DMS53 (cell line): Measurements from ENCODE around the gene SH2D5.
A peak's percentile ranks its signal among the peaks of the same experiment; 100 is the strongest.

Experiments used
- DNase-seq: peaks from one replicate; lab custom pipeline; 2025; lab: John Stamatoyannopoulos, UW

Gene SH2D5

DNA sequence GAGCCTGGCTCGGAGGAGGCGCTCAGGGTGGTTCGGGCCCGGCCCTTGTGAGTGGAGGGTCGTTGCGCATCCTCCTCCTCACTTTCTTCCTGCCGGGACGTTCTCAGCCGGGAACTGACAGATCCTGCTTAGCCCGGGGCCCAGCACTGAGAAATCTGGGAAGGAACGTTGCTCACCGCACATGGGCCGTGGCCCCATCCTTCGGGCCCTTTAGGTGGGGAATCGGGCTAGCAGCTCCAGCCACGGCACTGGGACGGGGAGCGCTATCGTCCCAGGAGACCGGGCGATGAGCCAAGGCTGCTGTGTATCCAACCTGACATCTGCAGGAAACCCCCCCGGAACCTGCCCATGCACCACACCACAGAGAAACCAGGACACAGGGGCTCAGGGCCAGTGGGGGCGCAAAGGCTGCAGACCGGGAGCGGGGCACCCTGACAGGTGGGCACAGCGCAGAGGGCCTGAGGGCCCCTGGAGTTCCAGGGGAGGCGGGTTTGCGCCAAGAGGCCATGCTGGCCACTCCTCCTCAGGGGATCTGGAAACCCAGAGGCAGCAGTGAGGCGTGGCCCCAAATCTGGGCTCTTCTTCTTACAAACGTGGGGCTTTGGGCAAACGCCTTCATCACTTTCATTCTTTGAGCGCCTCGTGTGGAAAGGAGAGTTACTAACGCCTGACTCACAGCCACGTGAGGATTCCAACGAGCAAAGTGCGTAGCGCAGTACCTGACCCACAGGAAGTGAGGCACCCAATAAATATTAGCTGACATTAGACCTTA, at the start of gene SH2D5:
SH2D5 (minus strand) TSS at position 116 of the 772 bp plus-strand sequence. CDS start 4,659 bp downstream, outside the sequence.
- peak; percentile 95 for DNase-seq

DNA sequence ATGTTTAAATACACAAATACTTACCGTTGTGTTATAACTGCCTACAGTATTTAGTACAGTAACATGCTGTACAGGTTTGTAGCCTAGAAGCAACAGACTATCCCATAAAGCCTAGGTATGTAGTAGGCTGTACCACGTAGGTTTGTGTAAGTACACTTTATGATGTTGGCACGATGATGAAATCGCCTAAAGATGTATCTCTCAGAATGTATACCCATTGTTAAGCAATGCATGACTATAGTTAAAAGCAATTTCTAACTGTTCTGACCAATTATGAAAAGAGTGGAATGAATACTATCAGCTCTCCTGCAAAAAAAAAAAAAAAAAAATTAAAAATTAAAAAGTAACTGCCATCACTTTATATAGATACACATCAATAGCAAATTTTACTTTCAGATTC, 43.2 kb upstream of the SH2D5 start:
- DNase-seq = no peak

DNA sequence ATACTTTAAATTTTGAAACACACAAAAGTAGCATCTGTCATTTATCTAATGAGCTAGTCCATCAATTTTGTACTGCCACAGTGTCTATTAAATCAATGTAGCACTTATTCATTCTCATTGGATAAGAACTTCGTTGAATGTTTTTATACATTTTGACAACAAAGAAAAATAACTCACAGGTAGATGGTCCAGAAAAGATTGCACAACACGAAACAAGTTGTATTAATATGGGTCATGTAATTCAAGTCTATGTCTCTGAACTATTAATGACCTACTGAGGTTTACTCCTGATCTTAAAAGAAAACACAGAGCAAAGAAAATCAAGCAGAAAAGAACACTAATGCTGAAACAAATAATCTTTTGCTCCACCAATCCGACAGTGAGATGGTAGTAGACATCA, 39.3 kb upstream of the SH2D5 start:
- no peak for DNase-seq

DNA sequence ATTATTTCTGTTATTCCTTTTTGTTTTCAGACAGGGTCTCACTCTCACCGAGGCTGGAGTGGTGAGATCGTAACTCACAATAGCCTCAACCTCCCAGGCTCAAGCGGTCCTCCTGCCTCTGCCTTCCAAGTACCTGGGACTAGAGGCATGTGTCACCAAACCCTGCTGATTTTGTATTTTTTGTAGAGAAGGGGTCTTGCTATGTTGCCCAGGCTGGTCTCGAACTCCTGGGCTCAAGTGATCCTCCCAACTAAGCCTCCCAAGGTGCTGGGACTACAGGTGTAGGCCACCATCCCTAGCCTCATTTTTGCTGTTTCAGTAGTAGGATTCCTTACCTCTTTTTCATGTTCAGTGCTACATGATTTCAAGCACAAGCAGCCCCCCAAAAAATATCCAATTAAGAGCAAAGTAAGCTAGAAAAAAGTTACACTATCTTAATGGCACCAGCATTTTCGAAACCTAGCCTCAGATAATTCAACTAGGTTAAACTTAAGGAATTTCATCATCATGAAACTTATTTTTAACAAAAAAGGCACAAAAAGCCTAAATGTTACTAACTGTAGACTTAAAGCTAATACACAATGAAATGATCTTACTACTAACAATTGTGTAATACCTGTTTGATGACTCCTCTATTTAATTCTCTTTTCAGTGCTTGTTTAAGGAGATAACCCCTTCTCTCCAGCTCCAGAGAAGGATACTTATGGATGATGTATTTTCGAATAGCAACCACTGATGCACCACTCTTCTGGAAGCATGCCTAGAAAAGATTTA, 38.0 kb upstream of the SH2D5 start:
- DNase-seq = no peak

DNA sequence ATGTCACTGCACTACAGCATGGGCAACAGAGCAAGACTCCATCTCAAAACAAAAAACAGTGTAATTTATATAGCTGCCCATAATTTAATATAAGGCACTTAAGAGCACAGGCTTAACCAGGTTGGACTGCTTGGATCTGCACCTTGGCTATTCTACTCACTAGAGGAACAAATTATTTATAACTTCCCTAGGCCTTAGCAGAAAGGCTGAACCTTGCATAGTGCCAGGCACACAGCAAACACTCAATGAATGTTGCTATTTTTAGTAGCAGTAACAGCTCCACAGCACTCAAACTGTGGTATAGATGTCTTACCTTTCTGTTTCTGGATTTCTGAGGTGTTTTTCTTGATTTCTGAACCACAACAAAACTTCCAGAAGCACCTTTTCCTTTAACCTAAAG, 34.8 kb upstream of the SH2D5 start:
- DNase-seq = no peak

DNA sequence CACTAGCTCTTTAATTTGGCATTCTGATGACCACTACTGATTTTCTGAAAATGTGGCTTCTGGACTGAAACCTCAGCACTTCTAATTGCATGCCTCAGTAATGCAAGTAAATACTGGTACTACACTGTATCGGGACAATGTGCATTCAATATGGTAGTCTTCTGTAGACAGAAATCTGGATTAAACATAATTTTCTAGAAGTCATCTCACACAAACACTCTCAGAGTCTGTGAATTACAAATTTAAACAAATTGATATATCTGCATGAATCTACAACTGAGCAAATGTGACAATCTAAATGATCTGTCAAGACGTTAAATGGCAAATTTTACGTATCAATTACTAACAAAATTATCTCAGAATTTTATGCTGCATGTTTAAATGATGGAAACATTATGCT, 30.9 kb upstream of the SH2D5 start:
- DNase-seq = no peak

DNA sequence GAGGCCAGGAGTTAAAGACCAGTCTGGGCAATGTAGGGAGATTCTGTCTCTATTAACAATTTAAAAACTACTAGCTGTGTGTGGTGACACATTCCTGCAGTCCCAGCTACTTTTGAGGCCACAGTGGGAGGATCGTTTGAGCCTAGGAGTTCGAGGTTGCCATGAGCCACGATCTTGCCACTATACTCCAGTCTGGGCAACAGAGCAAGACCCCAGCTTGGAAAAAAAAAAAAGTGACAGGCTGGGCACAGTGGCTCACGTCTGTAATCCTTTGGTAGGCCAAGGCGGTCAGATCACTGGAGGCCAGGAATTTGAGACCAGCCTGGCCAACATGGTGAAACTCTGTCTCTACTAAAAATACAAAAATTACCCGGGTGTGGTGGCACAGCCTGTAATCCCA, 27.8 kb upstream of the SH2D5 start:
- no peak for DNase-seq

DNA sequence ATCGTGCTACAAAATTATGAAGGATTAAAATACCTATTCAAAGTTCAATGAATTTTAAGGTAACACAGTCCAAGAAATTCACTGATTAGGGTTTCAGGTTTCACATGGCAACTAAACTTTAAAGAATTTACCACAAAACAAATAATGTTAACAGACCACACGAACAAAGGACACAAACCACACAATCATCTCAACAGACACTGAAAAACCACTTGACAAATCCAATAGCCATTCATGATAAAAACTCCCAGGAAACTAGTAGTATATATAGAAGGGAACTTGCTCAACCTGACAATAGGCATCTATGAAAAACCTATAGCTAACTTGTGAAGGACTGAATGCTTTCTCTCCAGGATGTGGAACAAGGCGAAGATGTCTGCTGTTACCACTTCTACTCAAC, 21.1 kb upstream of the SH2D5 start:
- DNase-seq = no peak

DNA sequence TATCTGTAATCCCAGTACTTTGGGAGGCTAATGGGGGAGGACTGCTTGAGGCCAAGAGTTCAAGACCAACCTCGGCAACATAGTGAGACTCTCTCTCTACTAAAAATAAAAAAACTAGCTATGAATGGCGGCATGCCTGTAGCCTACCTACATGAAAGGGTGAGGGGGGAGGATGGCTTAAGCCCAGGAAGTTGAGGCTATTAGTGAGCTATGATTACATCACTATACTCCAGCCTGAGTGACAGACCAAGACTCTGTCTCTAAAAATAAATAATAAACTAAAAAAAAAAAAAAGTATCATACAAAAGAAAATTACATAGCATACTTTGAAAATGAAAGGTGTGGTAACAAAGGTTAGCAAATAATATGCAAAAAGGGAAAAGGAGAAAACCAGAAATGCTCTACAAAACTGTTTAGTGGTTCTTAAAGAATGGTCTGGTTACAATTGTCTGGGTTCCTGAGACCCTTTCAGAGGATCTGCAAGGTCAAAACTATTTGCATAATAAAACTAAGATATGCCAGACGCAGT, 19.0 kb upstream of the SH2D5 start:
- no peak for DNase-seq

DNA sequence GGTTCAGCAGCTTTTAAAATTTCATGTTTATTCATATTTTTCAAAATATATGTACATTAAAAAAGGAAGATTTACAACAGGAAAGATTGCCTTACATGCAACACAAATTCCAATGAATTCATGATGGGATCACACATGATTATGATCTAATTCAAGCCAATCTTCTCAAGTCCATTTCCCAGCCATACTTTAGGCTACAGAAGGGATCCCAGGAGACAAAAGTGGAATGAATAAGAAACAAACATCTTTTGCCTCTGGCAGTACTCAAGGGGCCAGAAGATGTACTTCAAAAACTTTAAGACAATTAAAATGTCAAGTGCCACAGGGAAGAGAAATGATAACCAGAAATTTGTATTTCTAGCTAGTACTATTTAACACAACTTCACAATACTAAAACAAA, 10.2 kb upstream of the SH2D5 start:
- no peak for DNase-seq

DNA sequence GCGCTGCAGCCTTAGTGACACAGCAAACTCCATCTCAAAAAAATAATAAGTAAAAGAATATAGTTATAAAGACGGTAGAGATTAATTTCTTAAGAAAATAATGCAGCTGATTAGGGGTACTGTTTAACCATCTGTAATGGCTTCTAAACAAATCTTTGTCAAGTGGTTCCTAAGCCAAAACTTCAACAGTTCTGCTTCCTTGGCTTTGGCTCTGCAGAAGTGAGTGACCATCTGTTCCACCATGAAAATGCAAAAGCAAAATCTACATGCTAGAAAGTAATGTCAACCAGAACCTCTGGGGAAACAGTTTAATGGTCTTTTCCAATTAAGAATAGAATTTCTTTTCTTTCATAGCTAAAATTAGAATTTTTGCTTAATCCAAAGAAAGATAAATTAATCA, 8.3 kb upstream of the SH2D5 start:
- no peak for DNase-seq

DNA sequence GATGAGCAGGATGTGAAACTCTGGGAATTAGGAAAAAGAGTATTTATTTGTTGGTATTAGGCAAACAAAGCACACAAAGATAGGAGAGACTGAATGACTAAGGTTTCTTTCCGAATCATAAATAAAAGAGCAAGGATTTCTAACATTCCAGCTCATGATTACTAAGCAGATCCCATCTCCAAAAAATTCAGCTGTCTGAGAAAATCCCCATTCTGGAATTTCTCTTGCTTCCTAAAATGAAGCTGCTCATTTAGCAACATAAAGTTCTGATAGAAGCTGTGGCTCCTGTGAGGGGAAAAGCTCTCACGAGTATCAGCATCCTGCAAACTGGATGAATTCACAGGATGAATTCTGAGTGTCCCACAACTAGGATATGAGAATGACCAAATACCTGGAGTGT, 6.7 kb upstream of the SH2D5 start:
- DNase-seq = no peak

DNA sequence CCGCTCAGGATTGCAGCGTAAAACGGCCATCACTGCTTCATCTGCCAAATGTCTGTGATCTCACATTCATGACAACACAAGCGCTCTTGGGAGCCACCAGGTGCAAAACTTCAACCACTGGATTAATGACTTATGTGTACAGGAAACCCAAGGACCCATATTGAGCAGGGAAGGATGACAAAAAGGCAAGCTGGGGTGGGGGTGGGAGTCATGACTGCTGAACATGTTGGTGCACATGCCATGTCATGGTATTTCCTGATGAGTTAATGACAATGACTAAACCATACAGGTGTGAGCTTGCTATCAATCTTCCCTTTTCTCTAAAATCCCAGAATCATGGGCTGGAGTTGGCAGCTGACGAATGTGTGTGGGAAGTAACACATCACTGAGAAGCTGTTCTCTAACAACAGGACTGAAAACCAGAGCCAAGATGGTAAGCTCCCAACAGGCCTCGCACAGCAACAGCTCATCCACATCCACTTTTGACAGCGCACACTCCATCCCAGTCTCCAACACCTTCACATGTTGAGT, 3.1 kb upstream of the SH2D5 start:
- peak; percentile 29 for DNase-seq

DNA sequence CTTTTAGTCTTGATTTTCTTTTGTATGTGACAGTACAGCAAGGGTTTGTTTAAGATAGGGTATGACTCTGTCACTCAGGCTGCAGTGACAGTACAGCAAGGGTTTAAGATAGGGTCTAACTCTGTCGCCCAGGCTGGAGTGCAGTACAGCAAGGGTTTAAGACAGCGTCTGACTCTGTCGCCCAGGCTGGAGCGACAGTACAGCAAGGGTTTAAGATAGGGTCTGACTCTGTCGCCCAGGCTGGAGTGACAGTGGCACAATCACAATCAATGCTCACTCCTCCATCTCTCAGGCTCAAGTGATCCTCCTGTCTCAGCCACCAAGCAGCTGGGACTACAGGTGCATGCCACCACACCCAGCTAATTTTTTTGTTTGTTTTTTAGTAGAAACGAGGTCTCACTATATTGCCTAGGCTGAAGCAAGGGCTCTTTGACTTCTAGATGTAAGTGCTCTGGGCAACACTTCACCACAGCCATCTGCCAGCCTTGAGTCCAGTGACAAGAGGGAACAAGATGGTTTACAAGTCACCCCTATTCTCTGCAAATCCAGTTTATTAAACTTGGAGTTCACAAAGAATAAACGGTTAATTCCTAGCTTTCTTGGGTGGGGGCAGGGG, 965 bp upstream of the SH2D5 start:
- peak; percentile 72 for DNase-seq

DNA sequence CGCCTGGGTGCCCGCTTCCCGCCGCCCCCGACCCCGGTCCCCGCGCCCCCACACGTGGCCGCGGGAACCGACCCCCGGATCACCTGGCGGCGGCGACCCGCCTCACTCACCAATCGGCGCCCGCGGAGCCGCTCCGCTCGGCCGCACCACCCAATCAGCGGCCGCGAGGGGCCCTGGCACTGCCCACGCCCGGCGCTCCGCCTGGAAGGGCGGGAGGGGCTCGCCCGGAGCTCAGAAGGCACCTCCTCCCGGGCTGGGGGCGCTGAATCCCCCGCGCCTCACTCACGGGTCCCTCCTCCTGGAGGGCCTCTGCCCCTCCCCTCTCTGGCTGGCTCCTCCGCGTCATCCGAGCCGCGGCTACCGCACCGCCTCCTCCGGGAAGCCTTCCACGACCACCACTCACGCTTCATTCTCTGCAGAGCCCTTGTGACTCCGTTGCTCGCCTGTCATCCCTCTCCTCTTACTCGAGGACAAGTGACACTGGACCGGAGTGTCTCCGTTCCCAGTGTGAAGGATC, 374 bp downstream of the SH2D5 start:
- DNase-seq = peak; percentile 71

DNA sequence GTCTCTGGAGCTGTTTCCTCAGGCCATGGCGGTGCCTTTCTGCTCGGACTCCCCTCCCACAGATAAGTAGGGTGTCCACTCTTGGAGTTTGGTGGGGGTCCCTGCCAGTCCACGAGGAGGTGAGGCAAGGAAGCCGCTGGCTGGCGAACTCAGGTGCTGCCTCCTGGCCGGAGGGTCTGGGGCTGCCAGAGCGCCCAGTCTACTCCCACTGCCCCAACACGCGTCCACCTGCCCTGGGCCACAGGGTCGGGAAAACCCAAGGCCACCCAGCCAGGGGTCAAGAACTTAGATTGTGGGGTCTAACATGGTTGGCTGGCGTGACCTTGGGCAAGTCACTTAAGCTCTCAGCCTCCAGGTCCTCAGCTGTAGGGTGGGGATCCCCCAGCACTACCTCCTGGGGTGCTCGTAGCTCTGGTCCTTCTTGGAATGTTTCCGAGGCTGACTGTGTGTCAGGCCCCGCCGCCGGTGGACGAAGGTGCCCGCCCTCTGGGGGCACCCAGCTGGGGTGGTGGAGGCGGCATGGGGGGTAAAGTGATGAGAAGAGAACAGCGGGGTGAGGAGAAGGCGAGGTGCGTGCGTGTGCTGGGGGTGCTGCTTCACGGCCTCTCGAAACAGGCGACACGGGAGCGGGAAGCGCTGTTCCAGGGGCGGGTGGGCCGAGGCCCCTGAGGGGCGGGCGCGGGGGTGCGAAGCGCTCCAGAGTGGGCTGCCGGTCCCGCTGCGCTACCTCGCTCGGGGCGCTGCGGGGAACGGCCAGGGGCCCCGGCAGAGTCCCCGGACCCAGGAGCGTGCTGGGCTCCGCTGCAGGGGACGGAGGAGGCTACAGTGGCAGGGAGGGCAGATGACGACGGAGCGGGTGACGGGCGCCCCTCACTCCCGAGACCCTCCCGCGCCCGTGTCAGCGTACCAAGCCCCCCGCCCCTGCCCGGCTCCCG, 1.2 kb downstream of the SH2D5 start:
- DNase-seq = peak; percentile 57

DNA sequence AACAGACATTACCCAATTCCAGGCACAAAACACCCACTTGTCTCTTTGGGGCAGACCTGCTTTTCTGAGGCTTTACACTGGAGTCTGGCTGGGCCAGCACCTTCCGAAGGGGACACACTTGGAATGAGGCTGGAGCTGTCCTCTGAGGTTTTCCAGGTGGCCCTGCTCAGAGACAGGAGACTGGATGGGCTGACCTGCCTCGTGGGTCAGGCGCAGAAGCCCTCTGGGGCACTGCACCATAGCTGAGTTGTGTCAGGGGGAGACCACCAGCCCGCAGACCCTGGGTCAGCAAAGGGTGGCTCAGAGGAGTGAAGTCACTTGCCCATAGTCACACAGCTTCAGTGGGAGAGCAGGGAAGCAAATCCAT, 1.8 kb downstream of the SH2D5 start:
- peak; percentile 42 for DNase-seq

DNA sequence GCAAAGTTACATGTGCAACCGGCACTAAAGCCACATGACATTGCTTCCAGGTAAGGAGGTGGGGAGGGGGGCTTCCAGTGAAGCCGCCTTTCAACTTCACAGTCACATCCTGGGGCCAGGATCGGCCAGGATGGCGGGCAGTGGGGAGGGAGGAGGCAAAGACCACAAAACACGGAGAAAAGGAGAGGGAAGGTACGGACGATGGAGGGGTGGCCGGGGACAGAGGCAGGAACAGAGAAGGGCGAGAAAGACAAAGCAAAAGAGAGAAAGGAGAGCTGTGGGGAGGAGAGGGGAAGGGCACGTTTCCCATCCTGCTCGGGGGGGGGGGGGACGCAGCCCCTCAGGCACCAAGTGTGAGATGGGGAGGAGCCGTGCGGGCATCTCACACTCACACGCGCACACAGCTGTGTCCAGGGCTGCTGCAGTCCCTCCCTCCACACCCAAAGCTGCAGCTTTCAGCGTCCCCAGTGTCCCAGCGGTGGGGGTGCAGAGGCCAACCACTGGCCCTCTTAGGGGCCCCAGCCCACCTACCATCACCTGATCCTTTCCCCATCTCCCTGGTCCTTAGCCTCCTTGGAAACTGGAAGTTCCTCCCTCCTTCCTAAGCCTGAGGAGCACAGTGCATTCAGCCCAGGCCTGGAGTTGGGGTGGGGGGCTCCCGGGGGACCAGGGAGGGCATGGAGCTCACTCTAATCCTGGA, 2.4 kb downstream of the SH2D5 start:
- DNase-seq = no peak

DNA sequence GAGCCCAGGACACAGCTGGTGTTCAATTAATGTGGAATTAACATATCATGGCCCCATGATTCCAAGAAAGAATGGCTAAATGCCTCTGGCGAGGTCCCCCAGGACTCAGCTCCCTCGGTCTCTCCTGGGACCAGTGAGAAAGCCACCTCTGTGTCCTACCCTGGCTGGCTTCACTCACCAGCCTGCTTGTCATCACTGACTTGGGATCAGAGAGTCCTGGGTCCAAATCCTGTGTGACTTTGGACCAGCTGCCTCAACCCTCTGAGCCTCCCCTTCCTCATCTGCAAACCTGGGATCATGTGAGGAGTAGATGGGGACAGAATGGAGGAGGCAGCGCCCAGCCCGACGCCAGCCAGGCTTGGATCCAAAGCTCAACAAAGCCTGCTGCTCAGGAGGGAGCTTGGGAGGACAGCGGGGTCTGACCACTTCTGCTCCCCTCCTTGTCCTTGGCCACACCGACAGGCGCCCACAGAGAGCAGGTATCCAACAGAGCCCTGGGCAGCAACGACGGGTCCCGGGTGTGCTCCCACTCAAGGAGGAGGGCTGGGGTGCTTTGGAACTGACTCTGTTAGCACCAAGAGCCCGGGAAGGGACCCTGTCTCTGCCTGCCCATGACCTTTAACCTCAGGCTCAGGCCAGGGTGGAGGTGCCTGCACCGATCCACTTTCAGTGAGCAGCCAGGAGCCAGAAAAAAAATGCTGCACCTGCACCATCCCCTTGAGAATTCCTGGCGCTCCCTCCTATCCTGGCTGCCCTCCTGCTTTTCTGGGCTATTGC, 3.2 kb downstream of the SH2D5 start:
- no peak for DNase-seq
